DND-41 (cell line): ENCODE data around the gene IFNL1.

Experiments used
- ATAC-seq: fragments of 200-7000 bp; cut with Tn5 transposase; 3 replicates; pipeline ENCODE4 v1.9.1; 2021; ENCODE audit warnings: low read depth; ENCODE audit not compliant: insufficient read depth
- DNase-seq: peaks from one replicate; pipeline ENCODE4 v3.0.0-alpha.2; 2020
- H2AFZ ChIP-seq: 2 replicates; pipeline ENCODE4 v1.6.0; 2012; ENCODE audit warnings: low read depth, low read length
- H3K27ac ChIP-seq: 2 replicates; pipeline ENCODE4 v1.5.1; 2012; ENCODE audit warnings: low read length, inconsistent platforms
- H3K27me3 ChIP-seq: fragments of 200-600 bp; sonication (generic); 2 replicates; pipeline ENCODE4 v1.6.0; 2012; ENCODE audit warnings: low read length, mild to moderate bottlenecking, inconsistent platforms; ENCODE audit not compliant: insufficient read depth, poor library complexity
- H3K36me3 ChIP-seq: 2 replicates; pipeline ENCODE4 v1.5.1; 2012; ENCODE audit warnings: low read length, inconsistent platforms; ENCODE audit not compliant: insufficient read depth
- H3K4me1 ChIP-seq: 2 replicates; pipeline ENCODE4 v1.5.1; 2012; ENCODE audit warnings: mild to moderate bottlenecking, low read length; ENCODE audit not compliant: insufficient read depth
- H3K4me2 ChIP-seq: 2 replicates; pipeline ENCODE4 v1.6.0; 2012; ENCODE audit warnings: mild to moderate bottlenecking, moderate library complexity, low read length, inconsistent platforms; ENCODE audit not compliant: insufficient read depth
- H3K4me3 ChIP-seq, 2 experiments: fragments of 200-600 bp in 1 of 2; shearing (Covaris generic) in 1 of 2; 2 replicates each; pipeline ENCODE4 v1.5.1; 2012 to 2016; ENCODE audit warnings: inconsistent platforms in 2 of 2, low read length in 2 of 2, mild to moderate bottlenecking in 2 of 2, low read depth in 1 of 2, moderate library complexity in 1 of 2
- H3K79me2 ChIP-seq: 2 replicates; pipeline ENCODE4 v1.6.0; 2012; ENCODE audit warnings: low read length, inconsistent platforms; ENCODE audit not compliant: insufficient read depth
- H3K9ac ChIP-seq: 2 replicates; pipeline ENCODE4 v1.6.0; 2012; ENCODE audit warnings: low read depth, mild to moderate bottlenecking, inconsistent platforms, low read length, moderate library complexity
- H3K9me3 ChIP-seq: 2 replicates; pipeline ENCODE4 v1.5.1; 2012; ENCODE audit warnings: low read length, moderate library complexity, mild to moderate bottlenecking, inconsistent platforms; ENCODE audit not compliant: insufficient read depth, severe bottlenecking
- H4K20me1 ChIP-seq: 2 replicates; pipeline ENCODE4 v1.6.0; 2012; ENCODE audit warnings: low read length; ENCODE audit not compliant: insufficient read depth
- CTCF ChIP-seq: IDR thresholded peaks from 2 replicates; pipeline ENCODE4 v1.5.1; 2012; ENCODE audit warnings: borderline replicate concordance, low read length, moderate library complexity, mild to moderate bottlenecking; ENCODE audit not compliant: poor library complexity, severe bottlenecking; ENCODE audit errors: extremely low read depth
- EZH2 ChIP-seq: IDR thresholded peaks from 3 replicates; pipeline ENCODE4 v1.6.1; 2012; ENCODE audit warnings: borderline replicate concordance, low read depth, mild to moderate bottlenecking, moderate library complexity, low read length, inconsistent platforms; ENCODE audit not compliant: severe bottlenecking

Gene IFNL1

GRCh38 chr19:39316627-39317321, 20.6 kb downstream of the IFNL1 start:
- no peak for DNase-seq

GRCh38 chr19:39317476-39317875, 21.3 kb downstream of the IFNL1 start:
- TF ChIP-seq CTCF (no peak), EZH2 (no peak)
- H3K27ac ChIP-seq = no peak overlapping the region
- peaks cover 12% of the 10 kb centered on the region; the same call in 1 of the 2 replicates for H3K79me2 ChIP-seq
- ATAC-seq (no peak), DNase-seq (no peak)
- no peak overlapping the region for H3K4me2 ChIP-seq
- H3K27me3 ChIP-seq = no peaks in the 10 kb centered on the region
- no peak overlapping the region for H3K9ac ChIP-seq
- no peaks in the 10 kb centered on the region; the same call in 1 of the 2 replicates for H4K20me1 ChIP-seq
- peaks cover 24% of the 10 kb centered on the region for H3K4me1 ChIP-seq
- no peak overlapping the region for H3K4me3 ChIP-seq
- no peaks in the 10 kb centered on the region for H3K9me3 ChIP-seq
- H3K36me3 ChIP-seq = peaks cover 36% of the 10 kb centered on the region
- H2AFZ ChIP-seq = no peak overlapping the region

More at GRCh38 chr19:39316627-39317321, 20.6 kb downstream of the IFNL1 start:
- Histone ChIP-seq H4K20me1 (no peaks in the 10 kb centered on the region; the same call in 1 of the 2 replicates), H3K4me3 (no peak overlapping the region), H3K79me2 (peaks cover 14% of the 10 kb centered on the region; the same call in 1 of the 2 replicates), H3K27me3 (no peaks in the 10 kb centered on the region), H3K9ac (no peak overlapping the region), H2AFZ (no peak overlapping the region), H3K9me3 (no peaks in the 10 kb centered on the region), H3K36me3 (peaks cover 42% of the 10 kb centered on the region), H3K27ac (no peak overlapping the region), H3K4me2 (no peak overlapping the region), H3K4me1 (peaks cover 24% of the 10 kb centered on the region)
- TF ChIP-seq EZH2 = no peak
- no peak for TF ChIP-seq CTCF
- ATAC-seq = no peak

GRCh38 chr19:39318071-39318470, 21.9 kb downstream of the IFNL1 start:
- ATAC-seq (no peak), DNase-seq (no peak)
- Histone ChIP-seq H3K79me2 (peaks cover 12% of the 10 kb centered on the region; the same call in 1 of the 2 replicates), H2AFZ (no peak overlapping the region), H3K4me2 (no peak overlapping the region), H3K36me3 (peaks cover 31% of the 10 kb centered on the region), H3K4me3 (no peak overlapping the region), H3K9me3 (no peaks in the 10 kb centered on the region), H3K27me3 (no peaks in the 10 kb centered on the region), H4K20me1 (no peaks in the 10 kb centered on the region; the same call in 1 of the 2 replicates), H3K27ac (no peak overlapping the region), H3K4me1 (peaks cover 24% of the 10 kb centered on the region), H3K9ac (no peak overlapping the region)
- no peak for TF ChIP-seq CTCF
- no peak for TF ChIP-seq EZH2
